HepG2 (cell line): Measurements from ENCODE around the gene PGLYRP4. TPM values are rescaled to one million over a fixed set of nuclear protein-coding genes. Genes with fewer than 3 reads are reported as not detected.

ENCODE experiments used
- ATAC-seq: fragments of 200-7000 bp; cut with Tn5 transposase; 3 replicates; pipeline ENCODE4 v1.9.1; 2020; ENCODE audit warnings: mild to moderate bottlenecking, moderate library complexity
- BruUV-seq: library from RNA; stranded (reverse); fragments of 400-500 nt; replicated peaks from 2 replicates; lab custom pipeline; 2021; lab: Mats Ljungman, UMichigan
- CTCF ChIA-PET: fragments of 300-600 bp; formaldehyde crosslinking; extraction: SDS; loops from one replicate; lab custom pipeline; 2021; ENCODE audit warnings: low total read pairs, inconsistent platforms, low intra/inter-chr PET ratio; lab: Yijun Ruan, JAX
- POLR2A ChIA-PET: fragments of 350-600 bp; sonication (Branson Sonifier 250); formaldehyde crosslinking; loops from one replicate; lab custom pipeline; 2020; ENCODE audit warnings: antibody characterized with exemption, inconsistent platforms; lab: Yijun Ruan, JAX
- DNase-seq: peaks from one replicate; pipeline ENCODE4 v3.0.0-alpha.2; 2015; ENCODE audit warnings: low spot score
- FAIRE-seq: peaks from 3 replicates; lab custom pipeline; 2011; peaks lifted over from hg19 to GRCh38; lab: Jason Lieb, UNC
- H2AFZ ChIP-seq: one replicate; pipeline ENCODE4 v1.6.1; 2011; ENCODE audit warnings: low read length, inconsistent platforms
- H3K27ac ChIP-seq: fragments of 300-600 bp; 3 replicates; pipeline ENCODE4 v1.8.0; 2011; ENCODE audit warnings: mixed run types, mild to moderate bottlenecking, mixed read lengths, low read length, inconsistent platforms; ENCODE audit not compliant: insufficient read depth; ENCODE audit errors: extremely low read length
- H3K27me3 ChIP-seq, 2 experiments: fragments of 200-600 bp in 1 of 2; 2 replicates in 1 of 2; 3 replicates in 1 of 2; pipeline versions ENCODE4 v1.6.0 to v1.8.0; 2011; ENCODE audit warnings: low read length in 2 of 2, mild to moderate bottlenecking in 2 of 2, moderate library complexity in 2 of 2, inconsistent platforms in 1 of 2; ENCODE audit not compliant: insufficient read depth in 2 of 2, control insufficient read depth in 1 of 2
- H3K36me3 ChIP-seq, 2 experiments: fragments of 200-600 bp in 1 of 2; replicated peaks in 1 of 2; 2 replicates in 1 of 2; 3 replicates in 1 of 2; pipeline versions ENCODE4 v1.5.1 to v1.8.0; 2011; ENCODE audit warnings: low read length in 2 of 2, inconsistent platforms in 1 of 2; ENCODE audit not compliant: insufficient read depth in 2 of 2, control insufficient read depth in 1 of 2
- H3K4me1 ChIP-seq: 2 replicates; pipeline ENCODE4 v1.5.1; 2012; ENCODE audit warnings: low read length, inconsistent platforms; ENCODE audit not compliant: insufficient read depth
- H3K4me2 ChIP-seq: 2 replicates; pipeline ENCODE4 v1.6.0; 2011; ENCODE audit warnings: low read depth, low read length, inconsistent platforms
- H3K4me3 ChIP-seq, 3 experiments: fragments of 200-600 bp in 1 of 3; sonication (generic), shearing (Covaris generic) in 1 of 3; replicated peaks in 1 of 3; 2 replicates each; pipeline ENCODE4 v1.5.1; 2011 to 2016; ENCODE audit warnings: low read length in 3 of 3, inconsistent platforms in 2 of 3, low read depth in 2 of 3, mild to moderate bottlenecking in 2 of 3, control low read depth in 1 of 3, mixed read lengths in 1 of 3; ENCODE audit not compliant: insufficient read depth in 1 of 3
- H3K79me2 ChIP-seq: one replicate; pipeline ENCODE4 v1.6.1; 2011; ENCODE audit warnings: low read length, inconsistent platforms; ENCODE audit not compliant: insufficient read depth
- H3K9ac ChIP-seq: 2 replicates; pipeline ENCODE4 v1.6.0; 2011; ENCODE audit warnings: mild to moderate bottlenecking, low read depth, low read length, inconsistent platforms; ENCODE audit not compliant: insufficient read depth
- H3K9me3 ChIP-seq: 2 replicates; pipeline ENCODE4 v1.5.1; 2012; ENCODE audit warnings: mild to moderate bottlenecking, low read length
- H4K20me1 ChIP-seq: 2 replicates; pipeline ENCODE4 v1.6.0; 2011; ENCODE audit warnings: inconsistent platforms, mild to moderate bottlenecking, low read length, moderate library complexity; ENCODE audit not compliant: insufficient read depth
- ATF3 ChIP-seq: sonication (generic); formaldehyde crosslinking; IDR thresholded peaks from 2 replicates; pipeline ENCODE4 v1.4.0; 2020; ENCODE audit warnings: missing genetic modification reagents
- CEBPG ChIP-seq: IDR thresholded peaks from 2 replicates; pipeline ENCODE4 v1.6.1; 2016
- DMAP1 ChIP-seq: IDR thresholded peaks from 2 replicates; pipeline ENCODE4 v1.6.1; 2016
- GATAD2A ChIP-seq: IDR thresholded peaks from 2 replicates; pipeline ENCODE4 v1.6.1; 2016
- HMG20A ChIP-seq: IDR thresholded peaks from 2 replicates; pipeline ENCODE4 v1.6.1; 2016; ENCODE audit warnings: borderline replicate concordance
- KDM2A ChIP-seq: sonication (generic); formaldehyde crosslinking; IDR thresholded peaks from 2 replicates; pipeline ENCODE4 v1.4.0; 2020; ENCODE audit warnings: low read depth, missing genetic modification reagents, borderline replicate concordance
- MIER3 ChIP-seq: IDR thresholded peaks from 2 replicates; pipeline ENCODE4 v1.6.1; 2016; ENCODE audit warnings: missing compliant biosample characterization, borderline replicate concordance
- NFATC3 ChIP-seq: sonication (generic); formaldehyde crosslinking; IDR thresholded peaks from 2 replicates; pipeline ENCODE4 v1.5.1; 2020; ENCODE audit warnings: mild to moderate bottlenecking, missing genetic modification reagents
- NR0B2 ChIP-seq: sonication (generic); formaldehyde crosslinking; IDR thresholded peaks from 2 replicates; pipeline ENCODE4 v1.4.0; 2020; ENCODE audit warnings: mild to moderate bottlenecking, missing genetic modification reagents
- POLR2AphosphoS5 ChIP-seq: IDR thresholded peaks from 2 replicates; pipeline ENCODE4 v1.6.1; 2012; ENCODE audit warnings: low read depth, low read length
- RARG ChIP-seq: sonication (generic); formaldehyde crosslinking; IDR thresholded peaks from 2 replicates; pipeline ENCODE4 v1.4.0; 2020; ENCODE audit warnings: low read depth, mild to moderate bottlenecking, missing genetic modification reagents
- RBAK ChIP-seq: sonication (generic); formaldehyde crosslinking; IDR thresholded peaks from 2 replicates; pipeline ENCODE4 v1.5.1; 2020; ENCODE audit warnings: mild to moderate bottlenecking, missing genetic modification reagents
- SNAI1 ChIP-seq: sonication (generic); formaldehyde crosslinking; IDR thresholded peaks from 2 replicates; pipeline ENCODE4 v1.5.0; 2020; ENCODE audit warnings: mild to moderate bottlenecking, missing genetic modification reagents, borderline replicate concordance
- YY1 ChIP-seq: IDR thresholded peaks from 2 replicates; pipeline ENCODE4 v1.6.1; 2011; ENCODE audit warnings: low read length, low read depth, moderate library complexity, mild to moderate bottlenecking; ENCODE audit not compliant: insufficient read depth, insufficient replicate concordance
- ZFP82 ChIP-seq: sonication (generic); formaldehyde crosslinking; IDR thresholded peaks from 2 replicates; pipeline ENCODE4 v1.5.1; 2020; ENCODE audit warnings: mild to moderate bottlenecking, missing genetic modification reagents, borderline replicate concordance
- ZNF547 ChIP-seq: sonication (generic); formaldehyde crosslinking; IDR thresholded peaks from 2 replicates; pipeline ENCODE4 v1.5.1; 2020; ENCODE audit warnings: mild to moderate bottlenecking, missing genetic modification reagents
- ZNF569 ChIP-seq: sonication (generic); formaldehyde crosslinking; IDR thresholded peaks from 2 replicates; pipeline ENCODE4 v1.5.0; 2020; ENCODE audit warnings: mild to moderate bottlenecking, missing genetic modification reagents, moderate library complexity, borderline replicate concordance
- ZNF605 ChIP-seq: sonication (generic); formaldehyde crosslinking; IDR thresholded peaks from 2 replicates; pipeline ENCODE4 v1.8.0; 2022; ENCODE audit warnings: mild to moderate bottlenecking, missing genetic modification reagents
- ZNF652 ChIP-seq: IDR thresholded peaks from 2 replicates; pipeline ENCODE4 v1.6.1; 2016; ENCODE audit warnings: low read depth, borderline replicate concordance
- ZXDC ChIP-seq: sonication (generic); formaldehyde crosslinking; IDR thresholded peaks from 2 replicates; pipeline ENCODE4 v1.5.0; 2020; ENCODE audit warnings: mild to moderate bottlenecking, missing genetic modification reagents
- WGBS: methylation state at CpG from one replicate; pipeline ENCODE4 v1.1.6; 2017; ENCODE audit warnings: low lambda C conversion rate; 5-methylcytosine and 5-hydroxymethylcytosine counted together
- in situ Hi-C: cut with HindIII; loops from 2 replicates; pipeline ENCODE4 v1.10.0; 2017; ENCODE audit warnings: low pct_unique_long_range_greater_than_20kb; ENCODE audit not compliant: extremely low pct_ligation_motif_present
- intact Hi-C: fragments of 100-400 bp; cut with micrococcal nuclease; formaldehyde crosslinking; loops from one replicate; pipeline ENCODE4 v1.10.0; 2022; ENCODE audit not compliant: unreplicated experiment
- polyA plus RNA-seq, 8 experiments: library from polyadenylated mRNA; depleted of rRNA in 3 of 8; stranded (reverse) in 7 of 8; unstranded in 1 of 8; fragments of >200 nt; fragmentation: Illumina TruSeq in 4 of 8; extraction: Trizol in 4 of 8; gene quantifications; 2 replicates each; pipeline versions ENCODE4 v1.2.1 to v1.2.3, GENCODE V29; 2011 to 2016; ENCODE audit warnings: low read depth in 4 of 8, missing spikeins in 1 of 8, mixed read lengths in 1 of 8; ENCODE audit not compliant: insufficient read depth in 1 of 8
- total RNA-seq, 5 experiments: library from RNA; depleted of rRNA; stranded (reverse); fragments of >200 nt; fragmentation: Illumina TruSeq; extraction: Trizol; gene quantifications; 2 replicates each; pipeline ENCODE4 v1.2.3, GENCODE V29; 2016; ENCODE audit warnings: low read depth in 1 of 5

The PGLYRP4 gene
- total and polyA plus RNA-seq, 2 of the 13 experiments (the other 11 are each of a cell fraction or from before 2014, with no cell fraction given), result not detected

GRCh38 chr1:153313288-153313687, 35.4 kb downstream of the PGLYRP4 start:
- Histone ChIP-seq H3K4me3 (no peak overlapping the region), H4K20me1 (no peaks in the 10 kb centered on the region), H3K4me1 (no peaks in the 10 kb centered on the region), H3K9me3 (no peaks in the 10 kb centered on the region), H3K4me2 (no peak overlapping the region), H3K9ac (no peak overlapping the region), H3K27me3 (no peaks in the 10 kb centered on the region; a peak in 2 of 5 replicates), H2AFZ (no peak overlapping the region), H3K27ac (no peak overlapping the region), H3K36me3 (no peaks in the 10 kb centered on the region), H3K79me2 (no peaks in the 10 kb centered on the region)
- no peak for DNase-seq
- no TSS peak for BruUV-seq
- in situ Hi-C loops (no loop called here), intact Hi-C loops (no loop called here)
- FAIRE-seq, result no peak
- ChIA-PET POLR2A (no interaction called here), CTCF (no interaction called here)
- TF ChIP-seq ZXDC (no peak), RARG (CRISPR knock-in tag) (no peak), KDM2A (no peak), ZNF569 (CRISPR knock-in tag) (no peak), YY1 (no peak), CEBPG (CRISPR knock-in tag) (no peak), RBAK (CRISPR knock-in tag) (no peak), MIER3 (CRISPR knock-in tag) (no peak), NFATC3 (CRISPR knock-in tag) (no peak), ATF3 (CRISPR knock-in tag) (no peak), POLR2AphosphoS5 (no peak), DMAP1 (CRISPR knock-in tag) (no peak), GATAD2A (CRISPR knock-in tag) (no peak), ZFP82 (CRISPR knock-in tag) (no peak), NR0B2 (CRISPR knock-in tag) (no peak), SNAI1 (CRISPR knock-in tag) (no peak), ZNF605 (CRISPR knock-in tag) (no peak), ZNF652 (no peak), ZNF547 (no peak), HMG20A (no peak)
- 10% methylated on average over 2 of the region's 2 CpGs for WGBS
- no peak for ATAC-seq
